GM18520 (cell line): Measurements from ENCODE around the gene SPATA33.
A peak's percentile ranks its signal among the peaks of the same experiment; 100 is the strongest.
"Not testable (repeated sequence)": the region's sequence is repeated elsewhere in the genome, so short reads cannot be mapped to it uniquely, and the experiment has no call there.

Source experiments
- ATAC-seq: cut with Tn5 transposase; IDR thresholded peaks from one replicate; pipeline ENCODE4 v1.9.1; 2021; ENCODE audit not compliant: unreplicated experiment

Gene SPATA33

DNA sequence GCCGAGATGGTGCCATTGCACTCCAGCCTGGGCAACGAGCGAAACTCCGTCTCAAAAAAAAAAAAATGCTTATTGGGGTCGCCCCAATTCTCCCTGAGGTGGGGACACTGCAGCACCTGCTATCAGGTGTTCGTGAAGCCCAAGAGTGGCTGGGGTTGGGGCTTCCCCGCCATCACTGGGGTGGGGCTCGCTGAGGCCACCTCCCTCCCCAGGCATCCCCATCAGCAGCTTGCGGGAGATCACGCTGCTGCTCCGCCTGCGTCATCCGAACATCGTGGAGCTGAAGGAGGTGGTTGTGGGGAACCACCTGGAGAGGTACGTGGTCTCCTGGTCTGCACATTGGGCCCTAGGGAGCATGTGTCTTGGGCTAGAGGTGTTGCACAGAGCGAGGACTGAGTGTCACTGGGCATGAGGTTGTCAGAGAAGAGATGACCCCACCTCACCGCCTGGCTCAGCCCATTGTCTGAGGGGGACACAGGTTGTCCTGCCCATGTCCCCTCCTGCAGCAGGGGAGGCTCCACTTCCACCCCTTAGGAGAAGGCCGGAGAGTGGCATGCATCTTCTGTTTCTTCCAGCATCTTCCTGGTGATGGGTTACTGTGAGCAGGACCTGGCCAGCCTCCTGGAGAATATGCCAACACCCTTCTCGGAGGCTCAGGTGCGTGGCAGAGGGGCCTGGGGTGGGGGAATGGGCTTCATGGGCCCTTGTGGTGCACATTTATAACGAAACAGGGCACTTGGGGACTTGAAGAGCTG is 33.8 kb downstream of the SPATA33 start:
- no peak for ATAC-seq

DNA sequence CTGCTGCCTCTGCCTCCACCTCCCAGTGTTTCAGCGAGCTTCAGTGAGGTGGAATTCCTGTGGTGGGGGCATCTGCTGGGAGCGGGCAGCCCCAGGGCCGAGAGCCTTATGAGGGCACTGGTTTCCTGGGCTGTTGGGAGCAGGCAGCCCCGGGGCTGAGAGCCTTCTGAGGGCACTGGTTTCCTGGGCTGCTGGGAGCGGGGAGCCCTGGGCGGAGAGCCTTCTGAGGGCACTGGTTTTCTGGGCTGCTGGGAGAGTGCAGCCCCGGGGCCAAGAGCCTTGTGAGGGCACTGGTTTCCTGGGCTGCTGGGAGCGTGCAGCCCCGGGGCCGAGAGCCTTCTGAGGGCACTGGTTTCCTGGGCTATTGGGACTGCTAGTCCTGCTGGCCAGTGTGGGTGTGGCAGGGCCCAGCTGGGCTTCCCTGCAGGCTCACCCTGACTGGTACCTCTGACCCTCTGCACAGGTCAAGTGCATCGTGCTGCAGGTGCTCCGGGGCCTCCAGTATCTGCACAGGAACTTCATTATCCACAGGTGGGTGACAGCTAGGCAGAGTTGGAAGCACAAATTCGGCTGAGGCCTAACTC is 34.4 kb downstream of the SPATA33 start:
- no peak for ATAC-seq

DNA sequence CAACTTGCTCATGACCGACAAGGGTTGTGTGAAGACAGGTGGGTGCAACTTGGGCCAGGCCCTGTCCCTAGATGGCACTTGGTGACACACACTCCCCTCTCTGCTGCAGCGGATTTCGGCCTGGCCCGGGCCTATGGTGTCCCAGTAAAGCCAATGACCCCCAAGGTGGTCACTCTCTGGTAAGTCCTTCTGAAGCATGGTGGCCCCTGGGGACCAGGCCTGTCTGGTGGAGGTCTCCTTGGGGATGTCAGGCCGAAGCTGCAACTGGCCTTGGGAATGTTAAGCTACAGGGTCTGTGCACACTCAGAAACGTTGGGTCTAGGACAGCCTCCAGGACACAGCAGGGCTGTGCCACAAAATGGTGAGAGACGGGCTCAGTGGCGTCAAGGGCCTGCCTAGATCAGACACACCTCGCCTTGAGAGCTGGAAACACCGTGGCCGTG is 35.7 kb downstream of the SPATA33 start:
- no peak for ATAC-seq

DNA sequence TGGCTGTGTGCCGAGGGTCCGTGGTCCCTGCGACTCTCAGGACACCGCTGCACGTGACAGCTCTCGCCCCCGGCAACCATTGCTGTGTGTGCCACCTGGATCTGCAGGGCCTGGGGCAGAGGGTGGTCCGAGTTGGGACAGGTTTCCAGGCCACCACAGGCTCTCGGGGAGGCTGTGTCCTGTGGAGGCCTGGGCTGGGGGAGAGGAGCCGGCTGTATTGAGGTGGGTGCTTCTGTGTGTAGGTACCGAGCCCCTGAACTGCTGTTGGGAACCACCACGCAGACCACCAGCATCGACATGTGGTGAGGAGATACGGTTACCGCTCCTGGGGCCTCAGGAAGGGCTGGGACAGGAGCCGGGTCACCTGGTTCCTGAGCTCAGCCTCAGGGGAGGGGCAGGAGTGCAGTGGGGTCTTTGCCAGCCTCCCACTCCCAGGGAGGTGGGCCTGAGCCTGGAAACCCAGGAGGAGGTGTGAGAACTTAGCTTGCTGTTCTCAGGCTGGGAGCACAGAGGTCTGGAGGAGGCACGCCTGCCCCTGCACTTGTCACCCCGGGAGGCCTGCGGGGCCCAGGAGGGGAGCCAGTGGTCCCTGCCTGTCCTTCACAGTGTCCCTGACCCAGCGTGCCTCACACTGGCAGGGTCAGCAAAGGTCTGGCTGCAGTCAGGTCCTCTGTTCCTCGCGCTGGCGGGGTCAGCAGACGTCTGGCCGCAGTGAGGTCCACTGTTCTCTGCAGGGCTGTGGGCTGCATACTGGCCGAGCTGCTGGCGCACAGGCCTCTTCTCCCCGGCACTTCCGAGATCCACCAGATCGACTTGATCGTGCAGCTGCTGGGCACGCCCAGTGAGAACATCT is 36.5 kb downstream of the SPATA33 start:
- ATAC-seq = no peak

DNA sequence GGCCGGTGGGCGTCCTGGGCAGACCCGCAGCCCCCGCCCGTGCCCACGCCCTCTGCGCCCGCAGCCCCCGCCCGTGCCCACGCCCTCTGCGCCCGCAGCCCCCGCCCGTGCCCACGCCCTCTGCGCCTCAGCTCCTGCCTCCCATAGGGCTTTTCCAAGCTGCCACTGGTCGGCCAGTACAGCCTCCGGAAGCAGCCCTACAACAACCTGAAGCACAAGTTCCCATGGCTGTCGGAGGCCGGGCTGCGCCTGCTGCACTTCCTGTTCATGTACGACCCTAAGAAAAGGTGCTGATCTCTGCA is 37.1 kb downstream of the SPATA33 start:
- not testable (repeated sequence) for ATAC-seq

DNA sequence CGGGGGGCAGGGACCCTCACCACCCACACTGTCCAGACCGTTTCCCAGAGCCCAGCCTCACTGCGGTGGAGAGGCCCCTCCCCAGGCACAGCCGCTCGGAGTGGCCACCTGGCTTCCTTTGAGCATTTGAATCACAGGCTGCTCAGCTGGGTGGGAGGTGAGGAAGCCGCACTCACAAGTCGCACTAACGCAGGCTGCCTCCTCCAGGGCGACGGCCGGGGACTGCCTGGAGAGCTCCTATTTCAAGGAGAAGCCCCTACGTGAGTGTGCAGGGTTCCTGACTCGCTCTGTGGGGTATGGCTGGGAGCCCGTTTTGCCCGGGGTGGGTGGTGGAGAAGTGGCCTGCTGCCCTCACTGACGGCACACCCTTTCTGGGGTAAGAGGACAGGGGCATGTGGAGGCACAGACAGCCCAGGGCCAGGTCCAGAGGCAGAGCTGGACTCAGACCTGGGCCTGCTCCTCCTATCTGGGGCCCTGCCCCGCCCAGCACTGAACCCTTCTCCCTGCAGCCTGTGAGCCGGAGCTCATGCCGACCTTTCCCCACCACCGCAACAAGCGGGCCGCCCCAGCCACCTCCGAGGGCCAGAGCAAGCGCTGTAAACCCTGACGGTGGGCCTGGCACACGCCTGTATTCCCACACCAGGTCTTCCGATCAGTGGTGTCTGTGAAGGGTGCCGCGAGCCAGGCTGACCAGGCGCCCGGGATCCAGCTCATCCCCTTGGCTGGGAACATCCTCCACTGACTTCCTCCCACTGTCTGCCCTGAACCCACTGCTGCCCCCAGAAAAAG is 37.6 kb downstream of the SPATA33 start:
- no peak for ATAC-seq

DNA sequence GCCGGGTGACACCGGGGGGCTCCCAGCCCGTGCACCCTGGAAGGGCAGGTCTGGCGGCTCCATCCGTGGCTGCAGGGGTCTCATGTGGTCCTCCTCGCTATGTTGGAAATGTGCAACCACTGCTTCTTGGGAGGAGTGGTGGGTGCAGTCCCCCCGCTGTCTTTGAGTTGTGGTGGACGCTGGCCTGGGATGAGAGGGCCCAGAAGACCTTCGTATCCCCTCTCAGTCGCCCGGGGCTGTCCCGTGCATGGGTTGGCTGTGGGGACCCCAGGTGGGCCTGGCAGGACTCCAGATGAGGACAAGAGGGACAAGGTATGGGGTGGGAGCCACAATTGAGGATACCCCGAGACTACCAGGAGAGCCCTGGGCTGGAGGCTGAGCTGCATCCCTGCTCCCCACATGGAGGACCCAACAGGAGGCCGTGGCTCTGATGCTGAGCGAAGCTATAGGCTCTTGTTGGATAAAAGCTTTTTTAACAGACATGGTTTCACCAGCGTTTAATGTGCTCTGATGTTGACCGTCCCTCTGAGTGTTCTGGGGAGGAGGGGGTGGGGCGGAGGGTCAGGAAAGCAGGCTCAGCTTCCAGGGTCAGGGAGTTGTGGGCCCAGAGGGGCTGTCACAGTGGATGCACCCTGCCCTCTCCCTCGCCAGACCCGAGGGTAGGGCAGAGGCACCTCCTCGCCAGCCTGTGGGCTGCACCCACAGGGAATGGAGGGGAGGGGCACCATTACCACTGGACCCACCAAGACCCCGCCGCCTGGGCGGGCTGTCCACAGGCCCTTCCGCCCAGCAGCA is 38.4 kb downstream of the SPATA33 start:
- no peak for ATAC-seq

DNA sequence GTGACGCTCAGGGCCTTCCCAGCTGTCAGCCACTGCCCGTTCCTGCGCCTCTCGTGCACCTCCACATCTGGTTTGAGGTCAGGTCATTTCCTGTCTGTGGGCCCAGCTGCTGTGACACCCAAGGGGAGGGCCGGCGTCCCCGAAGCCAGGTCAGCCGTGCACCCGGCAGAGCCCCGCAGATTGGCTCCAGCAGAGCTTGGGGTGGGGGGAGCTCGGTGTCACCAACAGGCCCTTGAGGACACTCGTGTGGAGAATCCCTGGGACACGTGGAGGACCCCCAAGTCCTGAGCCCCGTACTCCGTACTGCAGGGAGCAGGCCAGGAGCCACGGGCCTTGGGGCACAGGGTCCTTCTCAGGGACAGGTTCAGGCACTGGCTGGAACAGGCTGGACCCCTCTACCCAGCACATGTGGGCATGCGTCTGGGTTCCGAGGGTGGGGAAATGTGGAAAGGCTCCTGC is 39.1 kb downstream of the SPATA33 start:
- no peak for ATAC-seq

DNA sequence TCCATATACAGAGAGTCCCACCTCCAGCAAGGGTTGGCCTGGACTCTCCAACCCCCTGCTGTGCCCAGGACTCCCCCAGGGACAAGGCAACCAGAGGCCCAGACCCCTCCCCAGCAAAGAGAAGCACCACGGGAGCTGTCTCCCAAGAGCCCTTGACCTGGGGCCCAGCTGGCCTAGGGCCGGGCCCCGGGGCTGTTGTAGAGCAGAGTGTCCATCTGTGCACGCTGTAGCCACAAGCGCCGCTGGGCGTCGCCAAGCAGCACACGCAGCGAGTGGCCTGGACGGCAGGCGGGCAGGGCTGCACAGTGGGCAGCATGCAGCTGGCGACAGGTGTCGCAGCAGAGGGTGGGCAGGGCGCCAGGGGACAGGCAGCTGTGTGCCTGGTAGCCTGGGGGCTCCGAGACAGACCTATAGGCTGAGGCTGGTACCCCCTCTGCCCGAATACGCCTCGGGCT is 39.6 kb downstream of the SPATA33 start:
- ATAC-seq = no peak

DNA sequence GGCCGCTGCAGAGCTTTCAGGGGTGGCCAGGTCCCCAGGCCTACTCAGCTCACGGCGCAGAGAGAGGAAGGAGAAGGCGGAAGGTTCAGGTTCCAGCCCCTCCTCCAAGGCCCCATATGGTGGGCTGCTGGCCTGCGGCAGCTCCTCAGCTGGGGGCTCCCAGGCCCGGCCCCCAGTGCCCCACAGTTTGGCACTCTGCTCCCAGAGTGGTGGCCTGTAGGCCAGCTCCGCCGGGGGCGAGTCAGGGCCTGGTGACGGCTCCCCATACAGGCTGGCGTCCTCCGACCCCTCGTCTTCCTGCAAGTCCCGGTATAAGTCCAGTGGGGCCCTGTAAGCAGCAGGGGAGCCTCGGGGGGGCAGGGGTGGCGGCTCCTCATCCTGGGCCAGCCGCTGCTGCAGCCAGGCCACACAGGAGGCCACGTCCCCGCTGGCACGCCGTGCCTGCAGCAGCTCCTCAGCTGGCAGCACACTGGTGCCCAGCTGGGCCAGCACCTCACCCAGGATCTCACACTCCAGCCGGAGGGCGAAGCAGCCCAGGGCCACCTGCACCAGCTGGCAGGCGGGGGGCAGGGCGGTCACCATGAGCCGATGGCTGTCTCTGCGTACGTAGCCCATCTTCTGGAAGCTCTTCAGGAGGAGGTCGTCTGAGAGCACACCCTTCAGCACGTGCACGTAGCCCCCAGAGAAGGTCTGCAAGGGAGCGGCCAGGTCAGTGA is 40.1 kb downstream of the SPATA33 start:
- ATAC-seq = no peak

DNA sequence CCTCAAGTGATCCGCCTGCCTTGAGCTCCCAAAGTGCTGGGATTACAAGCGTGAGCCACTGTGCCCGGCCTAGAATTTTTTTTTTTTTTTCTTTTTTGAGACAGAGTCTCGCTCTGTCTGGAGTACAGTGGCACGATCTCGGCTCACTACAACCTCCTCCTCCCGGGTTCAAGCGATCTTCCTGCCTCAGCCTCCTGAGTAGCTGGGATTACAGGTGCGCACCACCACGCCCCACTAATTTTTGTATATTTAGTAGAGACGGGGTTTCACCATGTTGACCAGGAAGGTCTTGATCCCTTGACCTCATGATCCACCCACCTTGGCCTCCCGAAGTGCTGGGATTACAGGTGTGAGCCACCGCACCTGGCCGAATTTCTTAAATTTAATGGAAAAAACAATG is 41.1 kb downstream of the SPATA33 start:
- ATAC-seq = not testable (repeated sequence)

DNA sequence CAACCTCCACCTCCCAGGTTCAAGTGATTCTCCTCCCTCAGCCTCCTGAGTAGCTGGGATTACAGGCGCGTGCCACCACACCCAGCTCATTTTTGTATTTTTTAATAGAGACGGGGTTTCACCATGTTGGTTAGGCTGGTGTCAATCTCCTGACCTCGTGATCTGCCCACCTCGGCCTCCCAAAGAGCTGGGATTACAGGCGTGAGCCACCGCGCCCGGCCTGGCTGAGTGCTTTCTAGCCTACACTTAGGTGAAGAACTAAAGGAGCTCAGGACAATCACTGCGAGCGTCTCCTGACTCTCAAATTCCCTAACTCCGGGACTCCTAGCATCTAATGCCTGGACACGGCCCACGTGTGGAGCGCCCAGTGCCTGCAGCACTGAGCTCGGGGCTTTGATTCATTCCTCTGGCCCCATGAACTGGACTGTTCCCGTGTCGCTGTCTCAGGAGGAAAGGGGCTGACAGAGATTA is 42.0 kb downstream of the SPATA33 start:
- ATAC-seq = not testable (repeated sequence)

DNA sequence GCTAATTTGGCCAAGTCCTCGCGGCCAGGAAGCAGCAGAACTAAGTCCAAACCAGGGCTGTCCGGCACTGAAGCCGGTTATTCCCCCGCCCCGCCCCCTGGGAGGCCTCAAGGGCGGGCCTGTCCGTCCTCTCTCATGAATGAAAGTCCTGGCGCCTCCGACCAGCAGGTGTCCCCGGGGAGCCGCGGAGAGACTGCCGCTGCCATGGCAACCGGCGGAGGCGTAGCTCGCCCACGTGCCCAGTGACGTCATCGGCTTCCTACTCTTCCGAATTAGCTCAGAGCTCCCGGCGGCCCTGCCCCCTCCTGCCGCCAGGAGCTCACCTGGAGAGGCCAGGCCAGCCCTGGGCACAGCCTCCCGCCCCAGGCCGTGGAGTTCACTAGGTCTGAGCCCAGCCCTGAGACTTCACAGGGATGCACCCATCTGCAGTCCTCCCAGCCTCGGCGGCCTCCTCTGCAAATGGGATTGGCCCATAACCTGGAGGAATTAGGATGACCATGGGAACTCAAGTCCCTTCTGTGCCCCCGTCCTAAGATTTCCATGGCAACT is 42.5 kb downstream of the SPATA33 start:
- ATAC-seq = peak; percentile 34

DNA sequence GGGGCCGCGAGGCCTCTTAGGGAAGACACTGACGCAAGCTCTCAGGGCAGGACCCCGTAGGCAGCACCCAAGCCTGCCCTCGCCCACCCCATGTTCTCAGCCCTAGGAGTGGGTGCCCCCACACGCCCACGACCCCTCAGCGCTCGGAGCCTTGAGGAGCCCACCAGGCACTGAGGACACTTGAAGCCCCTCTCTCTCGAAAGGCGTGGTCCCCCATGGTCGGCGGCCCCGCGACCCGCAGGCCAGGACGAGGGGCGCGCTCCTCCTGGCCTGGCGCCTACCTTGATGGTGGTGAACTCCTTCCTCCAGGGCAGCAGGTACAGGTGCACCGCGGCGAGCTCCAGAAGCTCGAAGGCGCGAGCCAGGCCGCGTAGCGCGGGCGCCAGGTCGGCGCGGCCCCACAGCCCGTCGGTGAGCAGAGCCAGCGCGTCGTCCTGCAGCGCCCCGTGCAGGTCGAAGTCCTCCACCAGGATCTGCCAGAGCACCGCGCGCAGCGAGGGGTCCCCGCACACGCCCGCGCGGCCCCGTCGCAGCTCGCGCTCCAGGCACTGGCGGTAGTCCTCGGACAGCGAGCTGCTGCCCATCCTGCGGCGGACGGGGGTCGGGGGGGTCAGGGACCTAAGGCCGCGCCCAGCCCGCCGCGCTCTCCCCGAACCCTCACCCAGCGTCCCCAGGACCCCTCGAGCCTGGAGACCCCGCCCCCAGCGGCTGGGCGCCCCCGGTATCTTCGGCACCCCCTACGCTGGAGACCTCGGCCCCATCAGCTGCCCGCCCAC is 43.2 kb downstream of the SPATA33 start:
- no peak for ATAC-seq

DNA sequence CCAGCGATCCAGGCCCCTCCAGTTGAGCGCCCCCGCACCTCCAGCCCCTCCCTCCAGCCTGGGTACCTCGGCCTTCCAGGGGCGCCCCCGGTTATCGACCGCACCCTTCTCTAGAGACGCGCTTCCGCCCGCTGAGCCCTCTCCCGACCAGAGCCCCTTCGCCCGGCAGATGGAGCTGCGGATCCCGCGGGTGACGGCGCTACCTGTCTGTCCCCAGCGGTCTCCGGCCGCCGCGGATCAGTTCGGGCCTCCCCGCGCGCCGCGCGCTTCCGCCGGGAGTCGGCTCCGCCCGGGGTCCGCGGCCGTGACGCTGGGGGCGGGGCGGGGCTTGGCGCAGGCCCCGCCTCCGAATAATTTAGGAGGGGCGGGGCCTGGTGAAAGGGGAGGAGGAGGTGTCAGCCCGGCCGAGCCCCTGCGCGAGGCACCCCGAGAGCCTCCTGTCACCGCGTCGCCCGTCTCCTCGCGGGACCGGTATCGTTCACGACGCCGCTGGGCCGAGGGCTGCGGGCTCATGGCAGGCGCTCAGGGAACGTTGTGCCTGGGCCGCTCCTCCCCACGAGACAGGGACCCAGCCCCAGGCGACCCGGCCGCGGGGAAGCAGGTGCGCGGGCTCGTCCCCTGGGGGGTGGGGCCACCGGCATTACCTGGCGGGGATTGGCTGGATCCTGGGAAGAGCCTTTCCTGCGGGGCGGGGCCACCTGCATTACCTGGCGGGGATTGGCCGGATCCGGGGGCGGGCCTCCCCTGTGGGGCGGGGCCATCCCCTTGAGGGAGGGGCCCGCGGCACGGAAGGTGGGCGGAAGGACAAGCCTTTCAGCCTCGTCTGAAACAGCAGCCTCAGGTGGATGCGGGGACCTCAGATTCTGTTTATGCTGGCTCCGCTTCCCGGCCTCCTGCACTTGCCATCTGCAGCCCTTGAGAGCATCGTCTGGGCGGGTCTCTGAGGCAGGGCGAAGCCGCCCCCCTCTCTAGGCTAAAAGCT is 44.1 kb downstream of the SPATA33 start, which contains the start of gene SPATA2L:
Gene SPATA2L (minus strand): TSS at position 281 of the 982 bp plus-strand sequence. CDS start 473 bp downstream, outside the sequence.
- ATAC-seq = peak; percentile 53

DNA sequence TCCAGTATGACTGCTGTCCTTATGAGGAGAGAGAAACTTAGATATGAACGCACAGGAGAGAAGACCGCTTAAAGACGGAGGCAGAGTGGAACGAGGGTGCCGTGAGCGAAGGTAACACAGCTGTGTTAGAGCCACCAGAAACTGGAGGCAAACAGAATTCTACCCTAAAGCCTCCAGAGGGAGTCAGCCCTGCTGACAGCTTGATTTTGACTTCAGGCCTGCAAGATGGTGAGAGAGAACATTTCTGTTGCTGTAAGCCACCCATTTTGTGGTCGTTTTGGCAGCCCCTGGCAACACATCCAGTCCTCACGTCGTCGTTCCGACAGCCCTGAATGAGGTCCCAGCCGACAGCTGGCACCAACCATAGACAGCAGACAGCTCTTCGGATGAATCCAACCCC is 46.6 kb downstream of the SPATA33 start:
- ATAC-seq = no peak

DNA sequence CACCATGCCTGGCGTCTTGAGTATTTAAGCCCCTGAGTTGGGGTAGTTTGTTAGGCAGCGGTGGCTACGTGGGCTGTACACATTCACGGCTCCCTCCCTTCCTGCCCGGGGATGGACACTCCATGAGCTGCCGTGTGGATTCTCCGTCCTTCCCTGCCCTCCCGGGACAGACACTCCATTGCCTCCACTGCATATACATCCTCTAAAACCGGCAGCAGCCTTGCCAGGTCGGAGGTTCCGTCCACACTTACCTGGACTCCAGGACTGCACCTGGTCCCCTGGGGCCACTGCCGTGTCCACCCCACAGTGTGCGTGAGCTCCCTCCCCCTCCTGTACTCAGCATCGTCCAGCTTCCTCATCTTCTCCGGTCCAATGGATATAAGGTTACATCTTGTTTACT is 47.4 kb downstream of the SPATA33 start:
- no peak for ATAC-seq
